ENCODE measurements around the gene ZBTB17.

Gene ZBTB17

GRCh38 chr1:15945832-15946448, 30.0 kb downstream of the ZBTB17 start:
- Mint-ChIP-seq H3K36me3 (ENCODE audit: low read depth) (peaks cover 27% of the 10 kb centered on the region), H3K27me3 (ENCODE audit: low read depth, poor library complexity) (peaks cover 4% of the 10 kb centered on the region), H3K4me1 (peaks cover 35% of the 10 kb centered on the region), H3K9me3 (no peaks in the 10 kb centered on the region), H3K4me3 (no peak overlapping the region), H3K27ac (no peak overlapping the region)
- TF ChIP-seq CTCF (IDR thresholded peaks at IDR 0.05): no peak
- no peak for DNase-seq

- Mint-ChIP-seq H3K4me1 (peaks cover 28% of the 10 kb centered on the region), H3K36me3 (ENCODE audit: low read depth) (peaks cover 33% of the 10 kb centered on the region), H3K27me3 (ENCODE audit: low read depth, poor library complexity) (peaks cover 3% of the 10 kb centered on the region), H3K9me3 (no peaks in the 10 kb centered on the region), H3K4me3 (no peak overlapping the region), H3K27ac (no peak overlapping the region)
- no peak for TF ChIP-seq CTCF (IDR thresholded peaks at IDR 0.05)
- no peak for DNase-seq
These were observed 30.7 kb downstream of the ZBTB17 start for GRCh38 chr1:15945011-15945831.

DNA sequence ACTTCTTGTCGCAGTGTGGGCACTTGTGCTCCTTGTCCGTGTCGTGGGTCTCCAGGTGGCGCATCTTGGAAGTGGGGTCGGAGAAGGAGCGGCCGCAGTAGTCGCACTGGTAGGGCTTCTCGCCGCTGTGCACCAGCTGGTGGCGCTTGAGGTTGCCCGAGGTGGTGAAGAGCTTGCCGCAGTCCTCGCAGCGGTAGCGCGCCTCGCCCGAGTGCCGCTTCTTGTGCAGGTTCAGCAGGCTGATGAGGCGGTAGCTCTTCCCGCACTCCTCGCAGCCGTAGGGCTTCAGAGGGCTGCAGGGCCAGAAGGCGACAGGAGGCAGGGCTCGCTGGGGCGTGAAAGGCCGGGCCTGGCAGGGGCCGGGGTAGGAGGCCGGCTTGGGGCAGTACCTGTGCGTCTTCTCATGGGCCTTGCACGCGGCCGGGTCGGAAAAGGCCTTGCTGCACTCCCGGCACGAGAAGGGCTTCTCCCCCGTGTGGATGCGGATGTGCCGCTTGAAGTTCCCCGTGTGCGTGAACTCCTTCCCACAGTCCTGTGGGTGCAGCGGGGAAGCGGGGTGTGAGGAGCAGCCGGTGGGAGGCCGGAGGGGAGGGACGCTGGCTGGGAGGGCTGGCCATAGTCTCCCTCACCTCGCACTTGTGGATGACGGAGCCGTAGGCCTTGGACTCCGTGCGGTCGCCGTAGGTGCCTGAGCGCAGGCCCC, 31.4 kb downstream of the ZBTB17 start:
- H3K9me3 Mint-ChIP-seq: no peaks in the 10 kb centered on the region
- no peak for TF ChIP-seq CTCF (IDR thresholded peaks at IDR 0.05)
- H3K36me3 Mint-ChIP-seq (ENCODE audit: low read depth): peaks cover 41% of the 10 kb centered on the region
- no peak overlapping the region for H3K27ac Mint-ChIP-seq
- H3K4me3 Mint-ChIP-seq: no peak overlapping the region
- no peak for DNase-seq
- peaks cover 21% of the 10 kb centered on the region for H3K4me1 Mint-ChIP-seq
- H3K27me3 Mint-ChIP-seq (ENCODE audit: low read depth, poor library complexity): no peaks in the 10 kb centered on the region

DNA sequence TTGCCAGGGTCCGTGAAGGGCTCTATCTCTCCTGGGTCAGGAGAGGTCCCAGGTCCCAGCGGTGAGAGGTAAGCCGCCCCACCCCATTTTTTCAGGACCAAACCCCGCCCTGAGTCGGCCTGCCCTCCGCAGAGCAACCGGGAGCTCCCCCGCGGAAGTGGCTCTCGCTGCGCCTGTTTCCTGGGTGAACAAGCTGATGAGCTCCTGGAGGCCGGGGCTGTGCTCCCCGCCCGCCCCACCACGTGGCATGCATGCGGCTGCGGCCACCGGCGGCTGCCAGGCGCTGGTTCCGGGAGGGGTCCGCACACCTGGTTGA, 32.0 kb downstream of the ZBTB17 start:
- Mint-ChIP-seq H3K4me1 (peaks cover 21% of the 10 kb centered on the region), H3K9me3 (no peaks in the 10 kb centered on the region), H3K4me3 (no peak overlapping the region)

DNA sequence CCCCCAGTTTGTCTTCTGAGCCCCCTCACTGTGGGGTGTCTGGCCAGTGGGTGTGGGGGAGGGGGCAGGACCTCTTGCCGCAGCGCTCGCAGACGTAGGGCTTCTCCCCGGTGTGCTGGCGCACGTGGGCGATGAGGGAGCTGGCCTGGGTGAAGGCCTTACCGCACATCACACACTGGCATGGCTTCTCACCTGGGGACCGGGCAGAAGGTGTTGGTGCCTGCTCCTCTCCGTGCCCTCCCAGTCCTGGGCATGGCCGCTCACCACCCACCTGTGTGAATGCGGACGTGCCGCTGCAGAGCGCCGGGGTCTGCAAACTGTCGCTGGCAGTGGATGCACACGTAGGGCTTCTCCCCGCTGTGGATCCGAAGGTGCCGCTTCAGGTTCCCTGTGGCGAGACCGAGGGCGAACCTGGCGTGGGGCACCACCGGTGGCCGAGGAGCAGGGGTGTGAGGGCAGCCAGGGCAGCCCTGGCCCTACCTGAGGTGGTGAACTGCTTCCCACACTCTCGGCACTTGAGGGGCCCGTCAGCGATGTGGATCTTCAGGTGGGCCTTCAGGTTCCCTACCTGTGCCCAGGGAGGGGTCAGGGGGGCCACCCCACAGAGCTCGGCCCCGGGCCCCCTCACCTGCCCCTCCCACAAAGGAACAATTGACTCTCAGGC, 32.4 kb downstream of the ZBTB17 start:
- Mint-ChIP-seq H3K36me3 (ENCODE audit: low read depth) (peaks cover 39% of the 10 kb centered on the region), H3K27ac (no peak overlapping the region), H3K4me3 (no peak overlapping the region), H3K9me3 (no peaks in the 10 kb centered on the region), H3K4me1 (peaks cover 17% of the 10 kb centered on the region), H3K27me3 (ENCODE audit: low read depth, poor library complexity) (no peaks in the 10 kb centered on the region)
- TF ChIP-seq CTCF (IDR thresholded peaks at IDR 0.05): no peak
- no peak for DNase-seq

More for the DNA sequence above, 32.0 kb downstream of the ZBTB17 start:
- no peak for TF ChIP-seq CTCF (IDR thresholded peaks at IDR 0.05)
- H3K27ac Mint-ChIP-seq: no peak overlapping the region
- peaks cover 43% of the 10 kb centered on the region for H3K36me3 Mint-ChIP-seq (ENCODE audit: low read depth)
- H3K27me3 Mint-ChIP-seq (ENCODE audit: low read depth, poor library complexity): no peaks in the 10 kb centered on the region
- no peak for DNase-seq

Measured in nephron progenitor cell (in vitro differentiated cells).